Progenitor cell of endocrine pancreas (in vitro differentiated cells): Measurements from ENCODE around the gene STK38. TPM values are rescaled to one million over a fixed set of nuclear protein-coding genes. Genes with fewer than 3 reads are reported as not detected.

ENCODE experiments used
- DNase-seq: peaks from one replicate; pipeline ENCODE4 v3.0.0; 2021; ENCODE audit warnings: low spot score; ENCODE audit not compliant: unreplicated experiment
- H3K27ac Mint-ChIP-seq: 2 replicates; pipeline ENCODE4 v1.8.0; 2021; ENCODE audit warnings: mild to moderate bottlenecking, moderate library complexity, mixed read lengths
- H3K27me3 Mint-ChIP-seq: 2 replicates; pipeline ENCODE4 v1.8.0; 2021; ENCODE audit warnings: mixed read lengths
- H3K36me3 Mint-ChIP-seq: 2 replicates; pipeline ENCODE4 v1.8.0; 2022; ENCODE audit warnings: mixed read lengths; ENCODE audit not compliant: insufficient read depth
- H3K4me1 Mint-ChIP-seq: 2 replicates; pipeline ENCODE4 v1.8.0; 2021; ENCODE audit warnings: low read depth, mixed read lengths
- H3K4me3 Mint-ChIP-seq: 2 replicates; pipeline ENCODE4 v1.8.0; 2021; ENCODE audit warnings: low read depth, mild to moderate bottlenecking, moderate library complexity, mixed read lengths
- H3K9me3 Mint-ChIP-seq: 2 replicates; pipeline ENCODE4 v1.8.0; 2021; ENCODE audit warnings: low read depth, mixed read lengths
- total RNA-seq: library from RNA; stranded (reverse); gene quantifications from 2 replicates; pipeline ENCODE4 v1.2.1, GENCODE V29; 2021
- TF ChIP-seq, protein P1 (sequence below): fragments of 200-600 bp; sonication (generic); IDR thresholded peaks from one replicate; pipeline ENCODE4 v1.5.0; 2021; ENCODE audit warnings: antibody characterized with exemption, mild to moderate bottlenecking; ENCODE audit not compliant: unreplicated experiment

Gene STK38
- total RNA-seq, 1 donor from 2014 or later = 47.2 TPM

DNA sequence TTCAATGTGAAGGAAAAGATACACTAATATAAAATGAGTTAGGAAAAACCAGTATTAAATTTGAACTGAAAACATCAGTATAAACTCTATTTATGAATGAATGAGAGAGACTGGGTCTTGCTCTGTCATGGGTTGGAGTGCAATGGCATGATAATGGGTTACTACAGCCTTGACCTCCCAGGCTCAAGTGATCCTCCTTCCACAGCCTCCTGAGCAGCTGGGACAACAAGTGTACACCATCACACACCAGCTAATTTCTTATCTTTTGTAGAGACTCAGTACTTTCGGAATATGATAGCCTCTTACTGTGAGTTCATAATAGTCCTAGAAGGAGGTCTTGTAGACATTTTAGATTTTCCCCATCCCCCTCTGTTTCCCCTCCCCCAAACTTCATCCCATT, 83.0 kb downstream of the STK38 start:
- H3K9me3 Mint-ChIP-seq = peaks cover 4% of the 10 kb centered on the region
- no peak for DNase-seq
- no peaks in the 10 kb centered on the region for H3K4me1 Mint-ChIP-seq
- no peaks in the 10 kb centered on the region for H3K27me3 Mint-ChIP-seq
- peaks cover 5% of the 10 kb centered on the region for H3K36me3 Mint-ChIP-seq
- TF ChIP-seq, protein P1, sequence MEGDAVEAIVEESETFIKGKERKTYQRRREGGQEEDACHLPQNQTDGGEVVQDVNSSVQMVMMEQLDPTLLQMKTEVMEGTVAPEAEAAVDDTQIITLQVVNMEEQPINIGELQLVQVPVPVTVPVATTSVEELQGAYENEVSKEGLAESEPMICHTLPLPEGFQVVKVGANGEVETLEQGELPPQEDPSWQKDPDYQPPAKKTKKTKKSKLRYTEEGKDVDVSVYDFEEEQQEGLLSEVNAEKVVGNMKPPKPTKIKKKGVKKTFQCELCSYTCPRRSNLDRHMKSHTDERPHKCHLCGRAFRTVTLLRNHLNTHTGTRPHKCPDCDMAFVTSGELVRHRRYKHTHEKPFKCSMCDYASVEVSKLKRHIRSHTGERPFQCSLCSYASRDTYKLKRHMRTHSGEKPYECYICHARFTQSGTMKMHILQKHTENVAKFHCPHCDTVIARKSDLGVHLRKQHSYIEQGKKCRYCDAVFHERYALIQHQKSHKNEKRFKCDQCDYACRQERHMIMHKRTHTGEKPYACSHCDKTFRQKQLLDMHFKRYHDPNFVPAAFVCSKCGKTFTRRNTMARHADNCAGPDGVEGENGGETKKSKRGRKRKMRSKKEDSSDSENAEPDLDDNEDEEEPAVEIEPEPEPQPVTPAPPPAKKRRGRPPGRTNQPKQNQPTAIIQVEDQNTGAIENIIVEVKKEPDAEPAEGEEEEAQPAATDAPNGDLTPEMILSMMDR = no peak
- H3K4me3 Mint-ChIP-seq = no peak overlapping the region
- H3K27ac Mint-ChIP-seq = peak overlapping the region; percentile 25

DNA sequence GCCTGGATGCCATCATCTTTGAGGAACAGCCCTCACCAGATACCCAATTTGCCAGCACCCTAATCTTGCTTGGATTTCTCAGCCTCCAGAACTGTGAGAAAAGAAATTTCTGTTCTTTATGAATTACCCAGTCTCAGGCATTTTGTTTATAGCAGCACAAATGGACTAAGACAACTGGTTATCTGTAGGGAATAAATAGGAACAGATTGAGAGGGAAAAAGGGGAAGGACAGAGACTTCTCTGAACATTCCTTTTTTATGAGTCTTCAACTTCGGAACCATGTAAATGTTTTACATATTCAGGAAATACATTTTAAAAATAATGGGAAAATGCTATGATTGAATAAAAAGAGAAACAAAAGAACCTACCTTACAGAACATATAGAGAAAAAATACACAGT, 83.6 kb downstream of the STK38 start:
- no peaks in the 10 kb centered on the region for H3K4me1 Mint-ChIP-seq
- no peak overlapping the region for H3K27ac Mint-ChIP-seq
- peaks cover 4% of the 10 kb centered on the region for H3K9me3 Mint-ChIP-seq
- peaks cover 3% of the 10 kb centered on the region for H3K36me3 Mint-ChIP-seq
- no peak for DNase-seq
- no peak overlapping the region for H3K4me3 Mint-ChIP-seq
- H3K27me3 Mint-ChIP-seq = no peaks in the 10 kb centered on the region
- TF ChIP-seq, protein P1 = no peak

DNA sequence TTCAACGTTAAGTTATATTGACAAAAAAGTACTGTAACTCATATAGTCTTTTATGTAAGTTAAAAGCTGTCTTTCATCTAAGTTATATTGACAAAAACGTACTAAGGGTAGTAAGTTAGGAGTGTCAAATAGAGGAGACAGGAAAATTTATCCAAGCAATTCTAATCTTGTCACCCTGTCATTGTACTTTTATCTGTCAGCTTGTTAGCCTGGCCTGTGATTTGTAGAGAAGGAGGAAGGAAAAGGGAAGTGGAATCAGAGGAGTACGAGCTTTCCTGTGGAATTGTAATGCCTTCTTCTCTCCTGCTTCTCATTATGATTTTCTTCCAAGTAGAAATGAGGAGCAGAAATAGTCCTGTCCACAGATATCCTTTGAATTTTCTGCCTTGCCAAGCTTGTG, 85.6 kb downstream of the STK38 start:
- no peak overlapping the region for H3K27ac Mint-ChIP-seq
- TF ChIP-seq, protein P1 = no peak
- peaks cover 4% of the 10 kb centered on the region for H3K9me3 Mint-ChIP-seq

DNA sequence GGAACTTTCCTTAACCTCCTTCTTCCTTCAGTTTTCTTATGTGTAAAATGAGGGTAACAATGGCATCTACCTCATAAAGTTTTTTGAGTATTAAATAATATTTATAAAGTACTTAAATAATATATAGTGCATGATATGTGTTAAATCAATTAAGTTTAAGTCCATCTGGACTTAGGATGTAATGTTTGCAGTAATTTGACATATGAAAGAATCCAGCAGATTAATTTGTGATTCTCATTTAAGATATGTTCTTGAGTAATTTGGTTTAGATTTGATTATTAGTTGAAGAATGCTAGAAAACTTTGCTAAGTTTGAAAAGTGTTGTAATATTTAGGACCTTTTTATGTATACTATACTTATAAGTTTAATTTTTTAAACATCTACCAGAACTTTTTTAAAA, 86.4 kb downstream of the STK38 start:
- peaks cover 6% of the 10 kb centered on the region for H3K36me3 Mint-ChIP-seq
- H3K9me3 Mint-ChIP-seq = peaks cover 4% of the 10 kb centered on the region
- H3K27me3 Mint-ChIP-seq = no peaks in the 10 kb centered on the region
- H3K4me3 Mint-ChIP-seq = no peak overlapping the region
- no peak for DNase-seq
- H3K27ac Mint-ChIP-seq = no peak overlapping the region
- TF ChIP-seq, protein P1 = no peak
- H3K4me1 Mint-ChIP-seq = no peaks in the 10 kb centered on the region

More for the DNA sequence above, 85.6 kb downstream of the STK38 start:
- Mint-ChIP-seq H3K36me3 (peaks cover 6% of the 10 kb centered on the region), H3K4me3 (no peak overlapping the region), H3K27me3 (no peaks in the 10 kb centered on the region), H3K4me1 (no peaks in the 10 kb centered on the region)
- no peak for DNase-seq

DNA sequence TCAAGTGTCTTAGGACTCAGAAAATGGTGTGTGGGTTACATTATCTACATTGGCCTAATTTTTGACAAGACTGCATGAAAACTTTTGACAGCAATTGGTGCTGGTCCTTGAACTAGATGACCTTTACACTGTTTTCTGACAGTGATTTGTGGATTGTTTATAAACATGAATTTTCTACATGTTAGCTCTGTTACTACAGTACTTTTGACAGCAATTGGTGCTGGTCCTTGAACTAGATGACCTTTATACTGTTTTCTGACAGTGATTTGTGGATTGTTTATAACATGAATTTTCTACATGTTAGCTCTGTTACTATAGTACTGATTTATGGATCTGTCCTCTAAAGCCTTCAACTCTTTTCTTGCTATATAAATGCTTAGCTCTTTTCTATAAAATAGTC, 87.8 kb downstream of the STK38 start:
- no peak for DNase-seq
- H3K4me3 Mint-ChIP-seq = no peak overlapping the region
- H3K4me1 Mint-ChIP-seq = peaks cover 4% of the 10 kb centered on the region
- no peak overlapping the region for H3K27ac Mint-ChIP-seq
- H3K36me3 Mint-ChIP-seq = peaks cover 6% of the 10 kb centered on the region
- TF ChIP-seq, protein P1 = no peak
- H3K9me3 Mint-ChIP-seq = peaks cover 4% of the 10 kb centered on the region
- H3K27me3 Mint-ChIP-seq = no peaks in the 10 kb centered on the region
